OCI-LY1 (cell line): ENCODE measurements around the gene DDI2.

ENCODE experiments used
- H2AFZ ChIP-seq: fragments of 200-600 bp; sonication (generic), shearing (Covaris generic); 2 replicates; pipeline ENCODE4 v1.6.0; 2014; ENCODE audit warnings: antibody characterized with exemption, mild to moderate bottlenecking, low read length
- H3F3A ChIP-seq: fragments of 200-600 bp; sonication (generic), shearing (Covaris generic); 2 replicates; pipeline ENCODE4 v1.6.0; 2014; ENCODE audit warnings: mild to moderate bottlenecking, antibody characterized with exemption, low read length, moderate library complexity; ENCODE audit not compliant: insufficient read depth
- H3K27ac ChIP-seq: fragments of 200-600 bp; sonication (generic); 2 replicates; pipeline ENCODE4 v1.5.1; 2014; ENCODE audit warnings: low read length, mixed run types, mild to moderate bottlenecking, low read depth; ENCODE audit not compliant: poor library complexity, severe bottlenecking
- H3K27me3 ChIP-seq: fragments of 200-600 bp; sonication (generic); 2 replicates; pipeline ENCODE4 v1.6.0; 2014; ENCODE audit warnings: antibody characterized with exemption, mild to moderate bottlenecking, low read length, moderate library complexity; ENCODE audit not compliant: insufficient read depth
- H3K36me3 ChIP-seq: fragments of 200-600 bp; sonication (generic); 2 replicates; pipeline ENCODE4 v1.6.1; 2014; ENCODE audit warnings: mild to moderate bottlenecking, antibody characterized with exemption, low read length, moderate library complexity, mixed read lengths; ENCODE audit not compliant: insufficient read depth
- H3K4me1 ChIP-seq: fragments of 200-600 bp; sonication (generic); 2 replicates; pipeline ENCODE4 v1.5.1; 2014; ENCODE audit warnings: mild to moderate bottlenecking, low read length, moderate library complexity; ENCODE audit not compliant: insufficient read depth, severe bottlenecking
- H3K4me2 ChIP-seq: fragments of 200-600 bp; sonication (generic), shearing (Covaris generic); 2 replicates; pipeline ENCODE4 v1.6.1; 2014; ENCODE audit warnings: low read length
- H3K4me3 ChIP-seq: fragments of 200-600 bp; sonication (generic); 2 replicates; pipeline ENCODE4 v1.5.1; 2014; ENCODE audit warnings: low read length, low read depth, mild to moderate bottlenecking, mixed read lengths; ENCODE audit not compliant: poor library complexity, severe bottlenecking
- H3K79me2 ChIP-seq: fragments of 200-600 bp; shearing (Covaris generic); 2 replicates; pipeline ENCODE4 v1.6.1; 2016; ENCODE audit warnings: mixed run types, low read length, mixed read lengths; ENCODE audit not compliant: insufficient read depth
- H3K9ac ChIP-seq: fragments of 200-600 bp; sonication (generic), shearing (Covaris generic); 2 replicates; pipeline ENCODE4 v1.6.1; 2014; ENCODE audit warnings: mild to moderate bottlenecking, low read length, mixed read lengths
- H3K9me2 ChIP-seq: fragments of 200-600 bp; sonication (generic), shearing (Covaris generic); 2 replicates; pipeline ENCODE4 v1.6.1; 2014; ENCODE audit warnings: low read depth, mild to moderate bottlenecking, low read length, mixed read lengths
- H3K9me3 ChIP-seq: fragments of 200-600 bp; shearing (Covaris generic); 2 replicates; pipeline ENCODE4 v1.6.1; 2014; ENCODE audit warnings: low read length, mixed read lengths
- H4K20me1 ChIP-seq: fragments of 200-600 bp; sonication (generic), shearing (Covaris generic); 2 replicates; pipeline ENCODE4 v1.6.0; 2016; ENCODE audit warnings: mild to moderate bottlenecking, low read length; ENCODE audit not compliant: insufficient read depth
- EZH2 ChIP-seq: fragments of 200-600 bp; sonication (generic), shearing (Covaris generic); IDR thresholded peaks from 2 replicates; pipeline ENCODE4 v1.8.0; 2017; ENCODE audit warnings: borderline replicate concordance, mixed run types, mild to moderate bottlenecking, antibody characterized with exemption, low read length, moderate library complexity, mixed read lengths
- TF ChIP-seq, protein P1 (sequence below): fragments of 200-600 bp; sonication (generic), shearing (Covaris generic); IDR thresholded peaks from 2 replicates; pipeline ENCODE4 v1.5.1; 2017; ENCODE audit warnings: mild to moderate bottlenecking, antibody characterized with exemption, low read length, moderate library complexity, mixed read lengths

DDI2 gene

DNA sequence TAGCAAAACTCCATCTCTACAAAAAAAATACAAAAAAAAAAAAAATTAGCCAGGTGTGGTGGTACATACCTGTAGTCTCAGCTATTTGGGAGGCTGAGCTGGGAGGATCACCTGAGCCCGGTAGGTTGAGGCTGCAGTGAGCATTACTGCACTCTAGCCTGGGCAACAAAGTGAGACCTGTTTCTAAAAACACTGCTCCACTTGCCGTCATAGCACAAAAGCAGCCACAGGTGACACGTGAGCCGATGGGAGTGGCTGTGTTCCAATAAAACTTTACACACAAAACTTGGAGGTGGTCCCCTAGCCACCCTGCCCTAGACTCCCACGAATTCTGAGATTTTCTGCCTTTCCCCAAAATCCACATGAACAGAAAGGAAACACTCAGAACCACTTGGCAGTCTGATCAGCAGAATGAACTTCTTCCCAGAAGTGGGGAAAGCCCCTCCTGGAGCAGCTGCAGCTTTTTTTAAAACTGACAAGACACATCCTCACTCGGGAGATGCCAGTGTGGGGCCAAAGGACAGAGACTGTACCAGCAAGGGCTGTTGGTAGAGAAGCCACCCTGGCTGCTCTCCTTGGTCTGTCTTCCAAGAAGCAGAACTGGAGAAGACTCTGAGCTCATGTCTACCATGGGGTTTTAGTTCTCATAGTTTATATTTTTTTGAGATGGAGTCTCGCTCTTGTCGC, 90.1 kb downstream of the DDI2 start:
- no peaks in the 10 kb centered on the region for H3K79me2 ChIP-seq
- no peaks in the 10 kb centered on the region for H3K27me3 ChIP-seq
- H3K4me1 ChIP-seq, result peaks cover 6% of the 10 kb centered on the region
- TF ChIP-seq EZH2, result no peak
- TF ChIP-seq, protein P1, sequence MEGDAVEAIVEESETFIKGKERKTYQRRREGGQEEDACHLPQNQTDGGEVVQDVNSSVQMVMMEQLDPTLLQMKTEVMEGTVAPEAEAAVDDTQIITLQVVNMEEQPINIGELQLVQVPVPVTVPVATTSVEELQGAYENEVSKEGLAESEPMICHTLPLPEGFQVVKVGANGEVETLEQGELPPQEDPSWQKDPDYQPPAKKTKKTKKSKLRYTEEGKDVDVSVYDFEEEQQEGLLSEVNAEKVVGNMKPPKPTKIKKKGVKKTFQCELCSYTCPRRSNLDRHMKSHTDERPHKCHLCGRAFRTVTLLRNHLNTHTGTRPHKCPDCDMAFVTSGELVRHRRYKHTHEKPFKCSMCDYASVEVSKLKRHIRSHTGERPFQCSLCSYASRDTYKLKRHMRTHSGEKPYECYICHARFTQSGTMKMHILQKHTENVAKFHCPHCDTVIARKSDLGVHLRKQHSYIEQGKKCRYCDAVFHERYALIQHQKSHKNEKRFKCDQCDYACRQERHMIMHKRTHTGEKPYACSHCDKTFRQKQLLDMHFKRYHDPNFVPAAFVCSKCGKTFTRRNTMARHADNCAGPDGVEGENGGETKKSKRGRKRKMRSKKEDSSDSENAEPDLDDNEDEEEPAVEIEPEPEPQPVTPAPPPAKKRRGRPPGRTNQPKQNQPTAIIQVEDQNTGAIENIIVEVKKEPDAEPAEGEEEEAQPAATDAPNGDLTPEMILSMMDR, result no peak
- H3K4me2 ChIP-seq, result no peak overlapping the region
- H3K4me3 ChIP-seq, result no peak overlapping the region
- no peaks in the 10 kb centered on the region for H4K20me1 ChIP-seq
- H2AFZ ChIP-seq, result no peak overlapping the region
- H3K9me2 ChIP-seq, result no peaks in the 10 kb centered on the region
- no peaks in the 10 kb centered on the region; the same call in 1 of the 2 replicates for H3K36me3 ChIP-seq
- H3K9ac ChIP-seq, result no peak overlapping the region
- no peaks in the 10 kb centered on the region for H3K9me3 ChIP-seq
- H3F3A ChIP-seq, result no peaks in the 10 kb centered on the region
- no peak overlapping the region for H3K27ac ChIP-seq

DNA sequence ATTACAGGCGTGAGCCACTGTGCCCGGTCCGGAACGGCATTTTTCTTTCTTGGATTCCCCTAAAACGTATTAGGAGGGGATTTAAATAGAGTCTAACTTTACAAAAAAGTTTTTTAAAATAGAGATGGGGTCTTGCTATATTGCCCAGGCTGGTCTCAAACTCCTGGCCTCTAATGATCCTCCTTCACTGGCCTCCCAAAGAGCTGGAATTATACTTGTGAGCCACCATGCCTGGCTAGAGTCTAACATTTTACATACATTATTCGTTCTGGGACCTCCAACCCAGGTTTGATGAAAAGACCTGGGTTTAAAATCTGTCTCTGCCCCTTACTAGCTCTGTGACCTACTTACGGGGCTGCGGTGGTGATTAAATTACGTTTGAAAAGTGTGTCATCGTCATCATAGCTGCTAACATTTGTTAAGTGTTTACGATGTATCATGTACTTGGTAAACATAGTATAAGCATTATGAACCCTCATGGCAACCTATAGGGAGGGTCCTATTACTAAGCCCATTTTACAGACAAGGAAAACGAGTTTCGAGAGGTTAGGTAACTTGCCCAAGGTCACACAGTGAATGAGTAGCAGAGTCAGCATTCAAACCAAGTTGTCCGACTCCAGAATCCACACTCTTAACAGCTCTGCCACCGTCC, 91.4 kb downstream of the DDI2 start:
- no peaks in the 10 kb centered on the region for H3K79me2 ChIP-seq
- no peak for TF ChIP-seq EZH2
- TF ChIP-seq, protein P1, result no peak
- no peaks in the 10 kb centered on the region for H4K20me1 ChIP-seq
- no peaks in the 10 kb centered on the region; the same call in 1 of the 2 replicates for H3K36me3 ChIP-seq
- H3K9me2 ChIP-seq, result no peaks in the 10 kb centered on the region
- no peak overlapping the region for H3K4me2 ChIP-seq
- no peaks in the 10 kb centered on the region for H3K27me3 ChIP-seq
- H3K9ac ChIP-seq, result no peak overlapping the region
- no peak overlapping the region for H3K27ac ChIP-seq
- no peaks in the 10 kb centered on the region for H3K9me3 ChIP-seq
- no peak overlapping the region for H3K4me3 ChIP-seq
- peaks cover 9% of the 10 kb centered on the region for H3K4me1 ChIP-seq
- no peaks in the 10 kb centered on the region for H3F3A ChIP-seq
- H2AFZ ChIP-seq, result no peak overlapping the region

- TF ChIP-seq EZH2, result no peak
- TF ChIP-seq, protein P1, result no peak
- Histone ChIP-seq H3K4me2 (no peak overlapping the region), H3K27ac (no peak overlapping the region), H3K36me3 (no peaks in the 10 kb centered on the region; the same call in 1 of the 2 replicates), H3K9ac (no peak overlapping the region), H3K9me3 (no peaks in the 10 kb centered on the region), H3F3A (no peaks in the 10 kb centered on the region), H3K4me3 (no peak overlapping the region), H3K27me3 (no peaks in the 10 kb centered on the region), H3K79me2 (no peaks in the 10 kb centered on the region), H3K9me2 (no peaks in the 10 kb centered on the region), H4K20me1 (no peaks in the 10 kb centered on the region), H2AFZ (no peak overlapping the region), H3K4me1 (peaks cover 9% of the 10 kb centered on the region)
Measured at GRCh38 chr1:15709226-15709625, 92.0 kb downstream of the DDI2 start.
